ENCODE measurements around the gene CCDC59.

CCDC59 gene

GRCh38 chr12:82319276-82319675, 38.9 kb downstream of the CCDC59 start:
- no peak overlapping the region for H3K4me3 ChIP-seq (ENCODE audit: low read depth, low read length)

GRCh38 chr12:82314406-82314892, 43.7 kb downstream of the CCDC59 start:
- H3K4me3 ChIP-seq (ENCODE audit: low read depth, low read length): peak overlapping the region; percentile 25
